Stimulated activated CD4-positive, alpha-beta T cell treated with anti-CD3 and anti-CD28 coated beads, TNF-alpha, amount 100 ng/mL, for 24 hours (primary cell): ENCODE data around the gene SLC38A11.
A peak's percentile ranks its signal among the peaks of the same experiment; 100 is the strongest.
"Not testable (repeated sequence)": the region's sequence is repeated elsewhere in the genome, so short reads cannot be mapped to it uniquely, and the experiment has no call there.

ENCODE experiments used
- DNase-seq, 3 experiments: peaks; one replicate each; pipeline ENCODE4 v3.0.0-alpha.2; 2020; ENCODE audit warnings: low read depth in 3 of 3

Gene SLC38A11, protein sequence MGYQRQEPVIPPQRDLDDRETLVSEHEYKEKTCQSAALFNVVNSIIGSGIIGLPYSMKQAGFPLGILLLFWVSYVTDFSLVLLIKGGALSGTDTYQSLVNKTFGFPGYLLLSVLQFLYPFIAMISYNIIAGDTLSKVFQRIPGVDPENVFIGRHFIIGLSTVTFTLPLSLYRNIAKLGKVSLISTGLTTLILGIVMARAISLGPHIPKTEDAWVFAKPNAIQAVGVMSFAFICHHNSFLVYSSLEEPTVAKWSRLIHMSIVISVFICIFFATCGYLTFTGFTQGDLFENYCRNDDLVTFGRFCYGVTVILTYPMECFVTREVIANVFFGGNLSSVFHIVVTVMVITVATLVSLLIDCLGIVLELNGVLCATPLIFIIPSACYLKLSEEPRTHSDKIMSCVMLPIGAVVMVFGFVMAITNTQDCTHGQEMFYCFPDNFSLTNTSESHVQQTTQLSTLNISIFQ

DNA sequence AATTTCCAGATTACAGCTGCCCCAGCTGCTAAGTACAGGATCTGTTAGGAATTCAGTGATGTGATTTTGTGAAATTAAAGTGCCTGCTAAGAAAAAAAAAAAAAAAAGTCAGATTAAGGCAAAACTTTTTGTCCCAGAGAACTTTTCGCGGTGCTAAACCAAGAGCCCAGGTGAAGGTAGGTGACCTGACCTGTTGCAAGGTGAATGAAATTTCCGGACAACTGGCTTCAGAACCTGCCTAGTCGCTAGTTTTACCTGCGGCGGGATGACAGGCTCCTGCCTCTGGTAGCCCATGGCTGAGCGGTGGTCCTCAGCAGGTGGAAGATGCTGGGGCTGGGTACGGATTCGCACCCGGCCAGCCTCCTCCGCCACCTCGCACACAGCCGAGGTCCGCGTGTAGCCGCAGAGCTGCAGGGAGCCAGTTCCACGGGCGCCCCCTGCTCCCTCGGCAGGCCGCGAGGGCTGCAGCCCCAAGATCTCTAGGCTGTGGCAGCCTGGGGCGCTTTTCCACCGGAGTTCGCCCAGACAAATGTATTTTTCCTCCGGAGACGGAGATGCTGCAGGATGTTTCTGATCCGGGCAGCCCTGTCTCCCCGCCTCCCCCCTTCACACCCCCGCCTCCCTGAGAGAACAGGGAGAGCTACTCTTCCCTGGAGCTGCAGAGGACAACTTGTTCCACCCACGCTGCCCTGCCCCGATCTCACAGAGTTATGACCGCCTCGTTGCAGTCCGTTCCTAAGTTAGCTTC lies at the start of gene SLC38A11:
SLC38A11 (minus strand) TSS at position 572 of the 748 bp plus-strand sequence; CDS start at position 294, 278 bp downstream.
- DNase-seq, result no peak

DNA sequence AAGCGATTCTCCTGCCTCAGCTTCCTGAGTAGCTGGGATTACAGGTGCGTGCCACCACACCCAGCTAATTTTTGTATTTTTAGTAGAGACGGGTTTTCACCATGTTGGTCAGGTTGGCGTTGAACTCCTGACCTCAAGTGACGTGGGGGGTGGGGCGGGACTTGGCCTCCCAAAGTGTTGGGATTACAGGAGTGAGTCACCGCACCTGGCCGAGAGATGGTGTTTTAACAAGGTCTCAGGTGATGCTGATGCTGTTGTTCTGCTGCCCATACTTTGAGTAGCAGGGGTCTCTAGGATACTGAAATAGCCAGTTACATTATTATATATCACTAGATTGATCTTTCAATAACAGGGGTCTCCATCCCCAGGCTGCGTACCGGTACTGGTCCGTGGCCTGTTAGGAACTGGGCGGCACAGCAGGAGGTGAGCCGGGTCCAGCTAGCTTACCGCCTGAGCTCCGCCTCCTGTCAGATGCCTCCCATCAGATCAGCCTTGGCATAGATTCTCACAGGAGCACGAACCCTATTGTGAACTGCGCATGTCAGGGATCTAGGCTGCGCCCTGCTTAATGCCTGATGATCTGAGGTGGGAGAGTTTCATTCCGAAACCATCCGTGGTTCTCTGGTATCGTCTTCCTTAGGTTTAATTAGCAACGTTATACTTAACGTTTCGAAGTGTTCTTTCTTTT lies 48.3 kb upstream of the SLC38A11 start:
- no peak for DNase-seq

DNA sequence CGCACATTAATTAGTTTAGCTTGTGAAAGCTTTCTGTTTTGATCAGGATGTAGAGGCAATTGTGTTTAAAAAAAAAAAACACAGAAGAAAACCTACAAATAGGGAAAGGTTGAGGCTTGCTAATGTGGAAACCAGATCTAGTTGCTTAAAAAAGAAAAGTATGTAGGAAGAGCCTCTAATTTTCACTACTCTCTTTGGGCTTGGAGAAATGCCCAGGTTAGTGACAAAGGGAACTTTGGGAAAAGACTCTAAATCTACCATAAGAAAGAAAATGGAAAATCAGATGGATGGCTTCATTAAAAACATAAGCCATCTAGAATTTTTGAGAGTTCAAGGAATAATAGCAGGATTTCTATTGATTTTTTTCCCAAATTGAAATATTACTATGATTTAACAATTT lies 47.3 kb upstream of the SLC38A11 start:
- DNase-seq, result no peak

DNA sequence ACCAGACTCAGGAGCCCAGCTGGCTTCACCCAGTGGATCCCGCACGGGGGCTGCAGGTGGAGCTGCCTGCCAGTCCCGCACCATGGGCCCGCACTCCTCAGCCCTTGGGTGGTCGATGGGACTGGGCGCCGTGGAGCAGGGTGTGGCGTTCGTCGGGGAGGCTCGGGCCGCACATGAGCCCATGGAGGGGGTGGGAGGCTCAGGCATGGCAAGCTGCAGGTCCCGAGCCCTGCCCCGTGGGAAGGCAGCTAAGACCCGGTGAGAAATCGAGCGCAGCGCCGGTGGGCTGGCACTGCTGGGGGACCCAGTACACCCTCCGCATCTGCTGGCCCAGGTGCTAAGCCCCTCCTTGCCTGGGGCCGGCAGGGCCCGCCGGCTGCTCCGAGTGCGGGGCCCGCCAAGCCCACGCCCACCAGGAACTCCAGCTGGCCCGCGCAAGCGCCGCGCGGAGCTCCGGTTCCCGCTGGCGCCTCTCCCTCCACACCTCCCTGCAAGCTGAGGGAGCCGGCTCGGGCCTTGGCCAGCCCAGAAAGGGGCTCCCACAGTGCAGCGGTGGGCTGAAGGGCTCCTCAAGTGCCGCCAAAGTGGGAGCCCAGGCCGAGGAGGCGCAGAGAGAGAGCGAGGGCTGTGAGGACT lies 39.5 kb upstream of the SLC38A11 start:
- DNase-seq, result not testable (repeated sequence)

DNA sequence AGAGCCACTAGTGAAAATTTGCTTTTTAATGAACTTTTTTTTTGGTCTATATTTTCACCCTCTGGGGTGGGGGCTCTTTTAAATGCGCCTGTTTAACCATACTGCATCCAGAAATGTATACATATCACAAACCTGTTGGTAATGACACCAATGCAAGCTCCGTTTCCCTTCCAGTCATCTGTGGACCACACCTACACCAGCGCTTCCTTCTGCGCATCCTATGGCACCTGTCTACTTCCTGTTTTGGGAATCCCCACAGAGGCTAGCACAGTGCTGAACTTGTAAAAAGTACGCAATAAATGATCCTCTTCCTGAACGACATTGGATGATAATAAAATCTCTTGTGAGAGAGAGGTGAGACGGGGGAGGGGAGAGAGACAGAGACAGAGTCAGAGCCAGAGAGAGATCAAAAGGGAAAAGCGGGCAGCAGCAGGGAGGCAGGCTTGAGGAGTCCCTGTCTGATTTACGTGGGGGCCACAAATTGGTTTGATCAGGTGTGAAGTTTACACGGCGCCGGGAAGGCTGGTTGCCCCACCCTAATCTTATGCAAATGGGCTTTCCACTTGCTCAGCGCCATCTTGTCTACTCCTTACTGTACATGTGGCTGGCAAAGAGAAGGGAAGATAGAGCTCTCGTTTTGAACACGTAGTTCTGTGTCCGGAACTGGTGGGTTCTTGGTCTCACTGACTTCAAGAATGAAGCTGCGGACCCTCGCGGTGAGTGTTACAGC lies 38.1 kb upstream of the SLC38A11 start:
- DNase-seq, result no peak

DNA sequence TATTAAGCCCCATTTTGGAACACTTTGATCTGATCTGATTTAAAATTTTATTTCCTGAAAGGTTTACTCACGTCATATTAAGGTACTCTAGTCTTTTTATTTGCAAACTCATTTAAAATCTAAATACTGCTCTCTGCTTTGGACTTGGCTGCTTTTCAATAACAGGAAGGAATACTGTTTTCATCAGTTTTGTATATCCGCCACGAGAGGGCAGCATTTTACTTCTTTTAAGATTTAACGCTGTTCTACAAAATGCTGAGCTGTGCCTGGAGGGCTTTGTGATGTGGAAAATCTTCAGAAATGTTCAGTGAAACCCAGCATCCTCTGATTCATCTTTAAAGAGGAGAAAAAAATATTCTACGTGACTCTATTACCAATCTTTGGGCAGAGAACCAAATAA lies 37.5 kb upstream of the SLC38A11 start:
- DNase-seq, result peak in 1 of 3 experiments; percentile 17

DNA sequence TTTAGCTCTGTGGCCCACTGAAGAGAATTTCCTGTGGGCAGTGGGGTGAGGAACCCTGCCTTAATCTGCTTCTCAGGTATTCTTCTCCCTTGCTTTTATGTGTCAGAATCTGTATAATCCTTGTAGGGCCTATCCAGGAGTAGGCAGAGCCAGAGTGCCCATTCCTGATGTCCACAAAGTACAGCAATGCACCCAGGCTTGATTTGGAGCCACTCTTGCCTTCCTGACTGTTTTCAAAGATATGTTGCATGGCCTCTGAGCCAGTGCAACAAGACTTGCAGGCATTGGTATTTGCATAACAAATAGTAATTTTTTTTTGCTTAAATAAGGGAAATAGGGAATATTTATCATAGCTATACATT lies 36.7 kb upstream of the SLC38A11 start:
- DNase-seq, result not testable (repeated sequence)

DNA sequence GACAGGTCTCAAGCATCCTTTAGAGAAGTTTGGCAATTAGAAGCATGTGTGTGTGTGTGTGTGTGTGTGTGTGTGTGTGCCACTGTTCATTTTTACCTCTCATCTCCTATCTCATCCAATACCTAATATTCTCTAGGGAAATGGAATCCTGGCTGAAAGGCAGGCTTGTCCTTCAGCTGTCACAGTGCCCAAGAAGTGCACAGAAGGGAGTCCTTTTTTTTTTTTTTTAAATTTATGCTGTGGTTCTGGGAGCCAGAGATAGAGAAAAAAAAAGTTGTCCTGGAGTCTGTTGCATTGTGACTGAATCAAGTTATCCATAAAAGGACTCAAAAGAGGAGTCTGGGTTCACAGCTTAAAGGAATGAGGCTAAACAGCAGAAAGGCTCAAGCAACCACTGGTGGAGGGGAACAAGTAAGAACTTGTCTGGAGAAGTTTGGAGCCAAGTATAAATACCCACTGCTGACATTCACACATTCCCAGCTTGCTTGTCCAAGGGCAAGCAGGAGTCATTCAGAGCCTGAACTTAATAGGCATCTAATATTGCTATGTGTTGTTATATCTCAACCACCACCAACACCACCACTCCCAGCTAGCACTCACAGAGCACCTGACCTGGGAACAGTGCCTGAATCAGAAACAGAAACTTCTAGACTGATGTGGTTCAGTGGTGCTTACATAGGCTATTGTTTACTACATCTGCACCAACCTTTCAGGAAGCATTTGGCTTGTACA lies 36.2 kb upstream of the SLC38A11 start:
- DNase-seq, result not testable (repeated sequence)

DNA sequence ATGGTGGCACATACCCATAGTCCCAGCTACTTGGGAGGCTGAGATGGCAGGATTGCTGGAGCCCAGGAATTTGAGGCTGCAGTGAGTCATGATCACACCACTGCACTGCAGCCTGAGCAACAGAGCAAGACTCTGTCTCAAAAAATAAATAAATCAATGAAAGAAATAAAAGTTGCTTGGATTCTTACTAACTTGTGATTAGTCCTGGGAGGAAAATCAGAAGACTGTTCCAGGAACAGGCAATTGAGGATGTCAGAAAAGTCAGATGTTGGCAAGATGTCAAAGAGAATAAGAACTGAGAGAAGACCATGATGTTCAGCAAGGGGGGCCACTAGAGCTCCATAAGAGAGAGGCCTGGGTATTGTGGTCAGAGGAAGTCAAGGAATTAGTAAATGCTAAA lies 35.6 kb upstream of the SLC38A11 start:
- DNase-seq, result not testable (repeated sequence)

DNA sequence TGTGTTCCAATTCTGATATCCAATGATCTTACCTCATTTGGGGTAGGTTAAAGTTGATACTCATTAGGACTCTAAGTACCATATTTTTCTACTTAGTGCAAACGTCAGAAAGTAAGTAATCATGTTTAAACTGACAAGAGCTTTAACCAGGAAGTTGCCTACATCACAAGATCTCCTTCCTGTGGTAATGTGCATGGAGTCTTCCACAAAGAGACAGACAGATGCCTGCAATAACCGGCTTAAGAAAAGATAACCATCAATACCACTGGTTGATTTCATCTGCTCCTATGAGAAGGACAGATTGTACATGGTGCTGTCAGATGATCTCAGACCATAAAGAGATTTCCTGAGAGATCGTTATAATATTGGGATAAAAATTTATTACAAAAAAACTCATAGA lies 33.5 kb upstream of the SLC38A11 start:
- DNase-seq, result not testable (repeated sequence)

DNA sequence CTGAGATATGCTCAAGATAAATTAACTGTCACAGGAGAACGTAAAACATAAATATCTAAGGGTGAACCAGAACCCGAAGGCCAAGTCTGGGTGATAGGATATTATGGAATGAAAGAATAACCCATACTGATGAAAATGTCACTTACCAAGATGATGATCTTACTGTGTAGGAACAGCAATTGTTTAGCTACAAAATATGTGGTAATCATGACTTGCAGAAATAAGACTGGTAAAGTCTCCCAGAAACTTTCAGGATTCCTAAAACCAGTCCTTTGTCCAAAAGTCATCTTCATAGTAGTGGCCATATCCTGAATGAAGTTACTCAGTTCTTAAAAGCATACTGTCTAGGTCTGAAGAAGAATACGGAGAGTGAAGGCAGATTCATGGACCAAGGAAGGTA lies 30.7 kb upstream of the SLC38A11 start:
- not testable (repeated sequence) for DNase-seq

DNA sequence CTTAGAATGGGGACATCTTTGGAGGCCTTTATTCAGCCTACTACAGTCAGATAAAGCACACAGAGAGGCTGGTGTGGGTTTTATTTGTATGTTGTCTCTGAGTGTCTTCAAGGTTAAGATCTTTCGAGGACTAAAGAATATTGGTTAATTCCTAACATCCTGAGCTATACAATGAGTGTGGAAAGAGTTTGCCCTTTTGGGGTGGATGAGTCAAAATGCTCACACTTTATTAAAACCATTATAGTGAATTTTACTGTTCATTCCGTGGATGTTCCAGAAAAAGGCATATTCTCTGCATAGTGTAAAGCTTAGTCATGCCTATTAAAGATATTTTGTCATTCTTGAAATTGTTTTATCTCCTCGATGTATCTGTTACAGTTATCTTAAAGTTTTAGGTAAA lies 29.1 kb upstream of the SLC38A11 start:
- no peak for DNase-seq

DNA sequence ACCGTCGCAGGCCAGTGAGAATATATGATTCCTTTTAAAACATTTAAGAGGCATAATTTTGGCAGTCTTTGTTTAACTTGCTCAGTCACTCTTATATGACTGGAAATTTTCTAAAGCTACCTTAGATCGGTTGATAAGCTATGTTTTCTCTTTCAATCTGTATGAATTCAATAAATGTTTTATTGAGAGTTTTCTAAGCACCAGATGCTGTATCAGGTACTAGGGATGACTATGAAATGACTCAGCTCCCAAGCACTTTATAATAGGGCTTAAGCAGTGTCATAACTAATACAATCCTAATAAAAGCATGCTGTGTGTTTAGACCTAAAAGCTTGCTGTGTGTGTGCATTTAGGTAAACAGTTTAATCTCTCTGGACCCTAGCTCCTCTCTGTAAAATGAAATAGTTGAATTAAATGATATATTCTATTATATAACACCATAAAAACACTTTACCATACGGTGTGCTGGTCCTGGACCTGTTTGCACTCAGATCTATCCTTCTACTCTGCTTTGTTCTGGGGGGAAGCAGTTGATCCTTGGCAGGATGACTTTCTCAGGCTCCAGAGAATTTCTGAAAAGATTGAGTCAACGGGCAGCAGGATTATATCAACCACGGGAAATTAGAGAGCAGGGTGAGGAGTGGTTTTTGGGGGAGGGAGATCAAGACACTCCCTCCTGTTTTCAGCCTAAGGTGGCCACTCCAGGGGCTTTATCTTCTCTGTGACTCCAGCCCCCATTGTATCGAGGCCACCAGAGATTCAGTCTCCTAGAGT lies 26.1 kb upstream of the SLC38A11 start:
- no peak for DNase-seq

DNA sequence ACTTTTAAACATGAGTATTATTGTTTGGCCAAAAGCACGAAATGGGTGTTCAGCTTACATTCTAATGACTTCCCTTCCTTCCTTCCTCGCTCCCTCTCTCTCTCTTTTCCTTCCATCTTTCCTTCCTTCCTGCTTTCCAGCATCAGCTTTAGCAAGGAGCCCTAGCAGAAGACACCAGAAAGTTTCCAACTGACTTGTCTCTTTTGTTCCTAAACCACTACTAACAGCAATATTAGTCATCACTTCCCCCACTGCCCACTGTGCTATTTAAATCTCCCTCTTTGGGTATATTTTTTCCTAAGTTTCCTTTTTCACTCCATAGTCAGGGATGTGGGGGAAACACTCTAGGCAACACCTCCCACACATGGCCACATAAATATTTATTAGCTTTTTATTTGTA lies 25.4 kb upstream of the SLC38A11 start:
- DNase-seq, result not testable (repeated sequence)

DNA sequence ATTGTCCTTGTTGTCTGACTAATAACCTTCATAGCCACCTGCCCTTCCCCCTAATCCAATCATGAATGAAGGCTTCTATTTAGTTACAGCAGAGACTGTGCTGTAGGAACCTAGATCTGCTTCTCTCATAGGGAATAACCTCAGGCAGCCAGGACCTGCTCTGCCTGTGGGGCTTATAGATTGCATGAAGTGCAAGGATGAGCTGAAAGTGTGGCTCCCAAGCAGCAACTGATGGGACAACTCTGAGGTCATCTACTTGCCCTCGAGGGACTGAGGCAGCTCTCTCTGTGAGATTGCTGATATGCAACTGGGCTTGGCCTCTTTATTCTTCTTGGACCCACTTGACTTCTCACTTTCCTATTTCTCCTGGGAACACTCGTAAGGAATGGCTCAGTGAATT lies 23.8 kb upstream of the SLC38A11 start:
- DNase-seq, result no peak

DNA sequence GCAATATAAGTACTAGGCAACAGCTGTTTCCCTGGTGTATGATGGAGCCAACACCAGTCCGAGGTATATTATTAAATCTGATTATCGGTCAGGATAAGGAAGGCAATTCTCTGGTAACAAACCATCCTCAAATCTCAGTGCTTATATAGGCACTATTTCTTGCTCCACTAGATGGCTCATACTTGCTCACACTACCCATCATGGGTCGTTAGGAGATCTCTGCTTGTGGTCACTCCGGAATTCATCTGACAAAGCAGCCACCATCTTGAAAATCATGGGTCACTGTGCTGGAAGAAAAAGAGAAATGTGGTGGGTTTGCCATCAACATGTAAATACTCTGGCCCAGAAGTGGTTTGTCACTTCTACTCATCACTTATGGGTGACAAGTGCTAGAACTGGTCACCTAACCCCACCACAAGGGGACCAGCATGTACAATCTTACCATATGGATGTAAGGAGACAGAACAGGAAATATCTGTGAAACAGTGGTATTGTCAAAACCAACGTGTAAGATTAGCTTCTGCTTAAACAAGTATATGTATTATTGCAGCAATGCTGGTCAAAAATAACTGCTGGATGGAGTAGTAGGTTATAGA lies 21.6 kb upstream of the SLC38A11 start:
- not testable (repeated sequence) for DNase-seq

DNA sequence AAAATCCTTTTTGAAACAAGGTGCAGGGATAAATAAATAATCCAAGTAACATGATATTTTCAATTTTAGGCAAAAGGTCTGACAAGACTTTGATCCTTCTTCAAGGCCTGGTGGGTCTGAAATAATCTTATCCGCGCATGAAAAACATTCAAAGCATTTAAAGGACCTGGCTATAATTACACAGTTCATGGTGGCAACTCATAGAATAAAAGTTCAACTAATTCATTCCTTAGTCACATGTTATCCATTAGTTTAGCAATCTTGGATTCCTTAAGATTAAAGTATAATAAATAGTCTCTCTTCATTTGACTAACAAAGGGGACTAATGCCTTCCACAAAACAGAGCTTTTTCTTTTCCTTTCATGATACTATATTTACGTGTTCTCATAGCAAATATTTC lies 21.0 kb upstream of the SLC38A11 start:
- DNase-seq, result no peak

DNA sequence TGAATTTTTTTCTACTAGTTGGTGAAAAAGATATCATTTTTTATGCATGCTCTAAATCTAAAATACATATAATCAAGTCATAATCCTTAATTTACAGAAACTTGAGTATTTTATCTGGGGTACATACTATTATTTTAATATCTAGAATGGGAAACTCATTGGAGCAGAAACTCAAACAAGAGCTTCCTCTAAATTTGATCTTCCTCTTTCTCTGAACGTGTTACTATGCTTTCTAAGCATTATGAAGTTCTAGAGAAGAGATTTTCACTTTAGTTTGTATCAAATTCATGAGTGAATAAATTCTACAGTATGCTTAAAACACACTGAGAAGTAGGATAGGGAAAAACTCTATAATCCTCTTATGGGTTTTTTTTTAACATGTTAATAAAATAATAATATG lies 20.6 kb upstream of the SLC38A11 start:
- no peak for DNase-seq

DNA sequence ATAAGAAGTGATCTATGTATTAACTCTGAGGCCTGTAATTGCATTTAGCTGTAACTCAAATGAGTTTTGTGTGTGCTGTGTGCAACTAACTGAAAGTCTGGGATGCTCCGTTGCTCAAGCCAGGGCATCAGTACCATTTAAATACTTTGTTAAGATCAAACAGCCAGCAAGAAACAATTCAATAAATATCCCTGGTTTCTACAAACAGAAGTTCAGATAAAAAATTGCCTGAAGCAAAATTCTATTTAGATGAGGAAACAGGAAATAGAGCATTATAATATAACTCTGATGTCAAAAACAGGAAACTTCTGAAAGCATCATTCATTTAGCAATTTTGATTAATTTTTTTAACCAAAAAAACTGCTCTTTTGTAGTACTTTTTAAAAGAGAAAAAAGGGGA lies 18.9 kb upstream of the SLC38A11 start:
- no peak for DNase-seq
